Astrocyte of the spinal cord (primary cell): ENCODE results near the gene NTMT1.

ENCODE experiments used
- DNase-seq: peaks from one replicate; pipeline ENCODE4 v3.0.0; 2011; ENCODE audit warnings: low read depth, low spot score
- H3K4me3 ChIP-seq: 2 replicates; pipeline ENCODE4 v1.5.1; 2011; ENCODE audit warnings: low read depth, mild to moderate bottlenecking, low read length, moderate library complexity
- in situ Hi-C: cut with HindIII; loops from 2 replicates; pipeline ENCODE4 v1.10.0; 2017; ENCODE audit warnings: low sequenced_read_pairs
- TF ChIP-seq, protein P1 (sequence below): IDR thresholded peaks from 2 replicates; pipeline ENCODE4 v1.5.1; 2012; ENCODE audit warnings: low read depth, mild to moderate bottlenecking, low read length, inconsistent platforms

Gene NTMT1

DNA sequence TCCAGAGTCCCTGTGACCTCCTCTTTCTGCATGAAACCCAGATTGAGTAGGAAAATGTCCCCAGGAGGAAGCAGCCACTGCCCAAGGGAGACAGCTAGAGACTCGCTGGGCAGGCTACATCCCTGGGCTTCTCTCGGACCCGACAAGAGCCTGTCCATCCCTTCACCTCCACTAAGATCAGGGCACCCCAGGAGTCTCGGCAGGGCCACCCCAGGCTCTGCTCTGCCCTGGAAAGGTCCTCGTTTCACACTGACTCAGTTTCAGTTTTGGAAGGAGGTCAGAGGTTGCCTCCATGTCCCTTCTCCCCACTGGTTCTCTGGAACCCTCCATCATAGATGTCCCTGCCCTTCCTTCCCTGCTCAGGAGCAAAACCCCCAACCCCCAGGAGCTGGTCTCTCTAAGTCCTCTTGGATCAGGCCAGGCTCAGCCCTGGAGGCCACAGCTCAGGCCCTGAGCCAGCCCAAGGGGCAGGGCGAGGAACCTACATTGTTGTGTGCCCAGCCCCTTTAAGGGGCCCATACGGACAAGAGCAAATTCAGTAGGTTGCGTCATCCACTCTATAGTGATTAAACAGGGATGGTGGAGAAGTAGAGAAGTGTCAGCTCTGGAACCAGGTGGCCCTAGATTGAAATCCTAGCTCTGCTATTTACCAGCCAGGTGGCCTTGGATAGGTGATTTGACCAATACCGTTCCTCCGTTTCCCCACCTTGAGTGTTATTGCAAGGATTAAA, 42.5 kb upstream of the NTMT1 start:
- H3K4me3 ChIP-seq: no peak overlapping the region
- no peak for DNase-seq
- in situ Hi-C loops: no loop called here

GRCh38 chr9:129584136-129584535, 41.8 kb upstream of the NTMT1 start:
- peak; percentile 79 for DNase-seq
- H3K4me3 ChIP-seq: no peak overlapping the region
- TF ChIP-seq, protein P1, sequence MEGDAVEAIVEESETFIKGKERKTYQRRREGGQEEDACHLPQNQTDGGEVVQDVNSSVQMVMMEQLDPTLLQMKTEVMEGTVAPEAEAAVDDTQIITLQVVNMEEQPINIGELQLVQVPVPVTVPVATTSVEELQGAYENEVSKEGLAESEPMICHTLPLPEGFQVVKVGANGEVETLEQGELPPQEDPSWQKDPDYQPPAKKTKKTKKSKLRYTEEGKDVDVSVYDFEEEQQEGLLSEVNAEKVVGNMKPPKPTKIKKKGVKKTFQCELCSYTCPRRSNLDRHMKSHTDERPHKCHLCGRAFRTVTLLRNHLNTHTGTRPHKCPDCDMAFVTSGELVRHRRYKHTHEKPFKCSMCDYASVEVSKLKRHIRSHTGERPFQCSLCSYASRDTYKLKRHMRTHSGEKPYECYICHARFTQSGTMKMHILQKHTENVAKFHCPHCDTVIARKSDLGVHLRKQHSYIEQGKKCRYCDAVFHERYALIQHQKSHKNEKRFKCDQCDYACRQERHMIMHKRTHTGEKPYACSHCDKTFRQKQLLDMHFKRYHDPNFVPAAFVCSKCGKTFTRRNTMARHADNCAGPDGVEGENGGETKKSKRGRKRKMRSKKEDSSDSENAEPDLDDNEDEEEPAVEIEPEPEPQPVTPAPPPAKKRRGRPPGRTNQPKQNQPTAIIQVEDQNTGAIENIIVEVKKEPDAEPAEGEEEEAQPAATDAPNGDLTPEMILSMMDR: no peak
- in situ Hi-C loops: no loop called here

More for the DNA sequence above, 42.5 kb upstream of the NTMT1 start:
- TF ChIP-seq, protein P1: no peak

- in situ Hi-C loops: no loop called here
- DNase-seq: no peak
- H3K4me3 ChIP-seq: no peak overlapping the region
- TF ChIP-seq, protein P1: no peak
Measured at GRCh38 chr9:129585352-129585751, 40.6 kb upstream of the NTMT1 start.

DNA sequence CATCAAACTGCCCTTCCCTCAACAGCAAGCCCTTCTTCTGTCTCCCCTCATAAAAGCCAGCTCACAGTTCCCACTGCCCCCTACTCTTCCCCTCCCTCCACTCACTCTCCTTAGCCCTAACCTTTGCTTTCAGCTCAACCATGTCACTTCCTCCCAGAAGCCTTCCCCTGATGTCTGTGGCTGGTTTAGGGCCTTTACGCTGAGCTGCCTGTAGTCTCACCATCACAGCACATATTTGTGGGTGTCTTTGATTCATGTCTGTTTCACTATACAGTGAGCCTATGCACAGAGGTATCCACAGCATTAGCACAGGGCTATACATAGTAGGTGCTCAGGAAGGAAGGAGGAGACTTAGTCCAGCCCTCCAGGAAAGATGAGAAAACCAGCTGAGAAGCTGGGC, 39.7 kb upstream of the NTMT1 start:
- TF ChIP-seq, protein P1: no peak
- no peak for DNase-seq
- H3K4me3 ChIP-seq: no peak overlapping the region
- in situ Hi-C loops: no loop called here

DNA sequence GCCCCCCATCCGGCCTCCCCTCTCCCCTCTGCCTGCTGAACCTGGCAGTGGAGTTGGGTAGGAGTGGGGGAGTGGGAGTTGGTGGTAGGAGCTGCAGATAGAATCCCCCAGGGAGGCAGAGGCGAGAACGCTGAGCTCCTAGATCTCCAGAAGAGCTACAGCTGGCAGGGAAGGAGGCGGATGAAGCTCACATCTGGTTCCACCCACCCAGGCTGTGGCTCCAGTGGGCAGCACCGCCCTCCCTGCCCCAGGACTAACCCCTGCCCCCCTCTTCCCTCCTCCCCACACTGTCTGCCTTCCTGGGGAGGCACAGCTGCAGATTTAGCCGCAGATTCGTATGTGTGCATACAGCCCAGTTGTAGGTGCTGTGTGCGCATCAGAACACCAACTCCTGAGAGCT, 39.3 kb upstream of the NTMT1 start:
- no peak overlapping the region for H3K4me3 ChIP-seq
- DNase-seq: no peak
- in situ Hi-C loops: no loop called here
- TF ChIP-seq, protein P1: no peak

DNA sequence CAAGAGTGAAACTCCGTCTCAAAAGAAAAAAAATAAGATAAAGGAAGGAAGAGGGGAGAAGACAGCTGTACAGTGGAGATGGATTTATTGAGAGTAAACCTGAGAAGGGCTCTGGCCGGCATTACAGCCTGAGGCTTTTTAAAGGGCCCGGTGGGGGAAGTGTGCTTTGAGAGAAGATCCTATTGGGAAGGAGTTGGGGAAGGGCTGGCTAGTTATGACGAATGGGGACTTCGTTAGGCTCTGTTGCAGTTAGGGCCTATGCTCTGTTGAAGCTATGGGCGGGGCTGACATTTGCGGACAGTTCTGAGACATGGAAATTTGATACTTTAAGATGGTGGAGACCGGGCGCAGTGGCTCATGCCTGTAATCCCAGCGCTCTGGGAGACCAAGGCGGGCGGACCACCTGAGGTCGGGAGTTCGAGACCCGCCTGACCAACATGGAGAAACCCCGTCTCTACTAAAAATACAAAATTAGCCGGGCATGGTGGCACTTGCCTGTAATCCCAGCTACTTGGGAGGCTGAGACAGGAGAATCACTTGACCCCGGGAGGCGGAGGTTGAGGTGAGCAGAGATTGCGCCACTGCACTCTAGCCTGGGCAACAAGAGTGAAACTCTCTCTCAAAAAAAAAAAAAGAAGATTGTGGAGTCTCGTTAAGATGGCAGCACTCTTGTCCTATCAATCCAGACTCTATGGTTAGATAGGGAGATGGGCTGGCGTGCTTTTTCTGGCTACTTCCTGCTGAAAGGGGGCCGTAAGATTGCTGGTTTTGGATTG, 38.3 kb upstream of the NTMT1 start:
- TF ChIP-seq, protein P1: no peak
- no peak overlapping the region for H3K4me3 ChIP-seq
- no peak for DNase-seq
- in situ Hi-C loops: no loop called here
